Gastrocnemius medialis (tissue), 4 donors: Measurements from ENCODE around the gene ELAPOR1. TPM values are rescaled to one million over a fixed set of nuclear protein-coding genes. Genes with fewer than 3 reads are reported as not detected.

ENCODE experiments used
- ATAC-seq, 2 donors: fragments of 150-250 bp; one replicate each; pipeline ENCODE4 v1.9.1; 2016
- DNase-seq, 2 donors: peaks; one replicate each; pipeline ENCODE4 v3.0.0-alpha.2; 2019
- H3K27ac ChIP-seq, 4 donors: fragments of 200-600 bp; sonication (generic); 1 replicate in 1 of 4; 2 replicates in 3 of 4; pipeline ENCODE4 v1.5.1; 2016 to 2018; ENCODE audit warnings: mild to moderate bottlenecking in 2 of 4, moderate library complexity in 1 of 4
- H3K27me3 ChIP-seq, 3 donors: fragments of 200-600 bp; sonication (generic) in 2 of 3; 1 replicate in 1 of 3; 2 replicates in 2 of 3; pipeline versions ENCODE4 v1.5.1 to v1.6.0; 2016 to 2019; ENCODE audit warnings: mild to moderate bottlenecking in 1 of 3, moderate library complexity in 1 of 3
- H3K36me3 ChIP-seq, 2 donors: fragments of 200-600 bp; sonication (generic) in 1 of 2; one replicate each; pipeline ENCODE4 v1.5.1; 2017 to 2018
- H3K4me1 ChIP-seq, 2 donors: fragments of 200-600 bp; sonication (generic) in 1 of 2; one replicate each; pipeline ENCODE4 v1.5.1; 2016 to 2017; ENCODE audit warnings: mild to moderate bottlenecking in 2 of 2
- H3K4me3 ChIP-seq, 4 donors: fragments of 200-600 bp; sonication (generic) in 3 of 4; 1 replicate in 1 of 4; 2 replicates in 3 of 4; pipeline ENCODE4 v1.5.1; 2016 to 2019; ENCODE audit warnings: mild to moderate bottlenecking in 2 of 4
- H3K9me3 ChIP-seq, 3 donors: fragments of 200-600 bp; sonication (generic) in 2 of 3; 1 replicate in 1 of 3; 2 replicates in 2 of 3; pipeline ENCODE4 v1.5.1; 2016 to 2019
- CTCF ChIP-seq, 5 experiments: fragments of 450-650 bp in 3 of 5; fragments of 200-600 bp in 2 of 5; sonication (generic) in 2 of 5; IDR thresholded peaks in 4 of 5; conservative IDR thresholded peaks in 1 of 5; 1 replicate in 4 of 5; 2 replicates in 1 of 5; pipeline ENCODE4 v1.5.1; 2016 to 2019; ENCODE audit warnings: antibody characterized with exemption in 5 of 5, mild to moderate bottlenecking in 3 of 5, moderate library complexity in 3 of 5
- POLR2A ChIP-seq, 2 donors: fragments of 450-650 bp; IDR thresholded peaks; one replicate each; pipeline ENCODE4 v1.6.1; 2017; ENCODE audit warnings: antibody characterized with exemption in 2 of 2, mild to moderate bottlenecking in 2 of 2, moderate library complexity in 2 of 2
- in situ Hi-C, 4 donors: fragments of 200-750 bp; cut with MboI; loops; one replicate each; pipeline versions ENCODE4 v1.15.0 to v1.8.0; 2017; ENCODE audit warnings: low sequenced_read_pairs in 4 of 4
- intact Hi-C: fragments of 100-400 bp; cut with DNase I; formaldehyde crosslinking; loops from one replicate; pipeline ENCODE4 v1.15.1; 2023; ENCODE audit warnings: low total_unique reads
- total RNA-seq, 4 donors: library from RNA; depleted of rRNA; stranded (reverse); fragments of >200 nt; gene quantifications; one replicate each; pipeline versions ENCODE4 v1.1.0 to v1.2.3, GENCODE V29; 2016

The ELAPOR1 gene
- total RNA-seq, 4 donors from 2014 or later = 0.17 TPM; not detected in 3

- H3K27me3 ChIP-seq = no peaks in the 10 kb centered on the region
- DNase-seq (peak; percentile 85 to 92), ATAC-seq (peak; percentile 98)
- H3K4me3 ChIP-seq = peak within 1 kb of the TSS; percentile 77 to 79 (median 78)
- H3K9me3 ChIP-seq = no peaks in the 10 kb centered on the region
- peaks cover 10 to 14% of the 10 kb centered on the region in 2 donors for H3K4me1 ChIP-seq
- no peaks in the 10 kb centered on the region for H3K36me3 ChIP-seq
- intact Hi-C loops = loop anchor here (1.0 kb wide), 2 partner anchors 24 to 34 kb away; partner anchors contain the start of gene WDR47
- H3K27ac ChIP-seq = peak within 1 kb of the TSS; percentile 87 to 97 (median 96)
- TF ChIP-seq CTCF (IDR thresholded peaks at IDR 0.05 in 4 of 5, conservative IDR thresholded peaks at IDR 0.05 in 1 of 5) (peak; percentile 40 to 65 (median 56)), POLR2A (IDR thresholded peaks at IDR 0.05) (peak; percentile 88 to 89)
- in situ Hi-C loops = no loop called here
These were observed 38.1 kb upstream of the ELAPOR1 start, which contains the start of gene TAF13 for GRCh38 chr1:109075531-109076490. TAF13 (minus strand) TSS chr1:109076003; CDS start chr1:109075947, 56 bp downstream.

GRCh38 chr1:109078317-109078716 lies 35.6 kb upstream of the ELAPOR1 start:
- DNase-seq (no peak), ATAC-seq (no peak)
- H3K9me3 ChIP-seq = no peaks in the 10 kb centered on the region
- H3K4me3 ChIP-seq = no peak overlapping the region
- intact Hi-C loops = no loop called here
- no peaks in the 10 kb centered on the region for H3K27me3 ChIP-seq
- peaks cover 10 to 14% of the 10 kb centered on the region in 2 donors for H3K4me1 ChIP-seq
- in situ Hi-C loops = no loop called here
- H3K27ac ChIP-seq = no peak overlapping the region
- no peaks in the 10 kb centered on the region for H3K36me3 ChIP-seq
- no peak for TF ChIP-seq CTCF (IDR thresholded peaks at IDR 0.05 in 4 of 5, conservative IDR thresholded peaks at IDR 0.05 in 1 of 5)
- TF ChIP-seq POLR2A (IDR thresholded peaks at IDR 0.05) = no peak

- ATAC-seq (no peak), DNase-seq (no peak)
- in situ Hi-C loops (no loop called here), intact Hi-C loops (no loop called here)
- no peak for TF ChIP-seq CTCF (IDR thresholded peaks at IDR 0.05 in 4 of 5, conservative IDR thresholded peaks at IDR 0.05 in 1 of 5)
- no peak for TF ChIP-seq POLR2A (IDR thresholded peaks at IDR 0.05)
- Histone ChIP-seq H3K9me3 (no peaks in the 10 kb centered on the region), H3K27me3 (no peaks in the 10 kb centered on the region), H3K27ac (peak overlapping the region; percentile 53 to 76 (median 68)), H3K4me1 (peaks cover 10 to 14% of the 10 kb centered on the region in 2 donors), H3K4me3 (peak overlapping the region in 1 of 4 donors; percentile 16), H3K36me3 (no peaks in the 10 kb centered on the region)
These were observed 34.7 kb upstream of the ELAPOR1 start for GRCh38 chr1:109079240-109079622.

- Histone ChIP-seq H3K4me1 (peaks cover 0 to 6% of the 10 kb centered on the region in 2 donors), H3K4me3 (peak overlapping the region in 1 of 4 donors; percentile 16), H3K36me3 (no peaks in the 10 kb centered on the region), H3K27ac (peak overlapping the region; percentile 53 to 76 (median 68)), H3K9me3 (no peaks in the 10 kb centered on the region), H3K27me3 (no peaks in the 10 kb centered on the region)
- ATAC-seq = no peak
- no peak for TF ChIP-seq CTCF (IDR thresholded peaks at IDR 0.05 in 4 of 5, conservative IDR thresholded peaks at IDR 0.05 in 1 of 5)
- no peak for TF ChIP-seq POLR2A (IDR thresholded peaks at IDR 0.05)
- no peak for DNase-seq
- in situ Hi-C loops = no loop called here
- intact Hi-C loops = no loop called here
These were observed 33.4 kb upstream of the ELAPOR1 start for GRCh38 chr1:109080441-109081082.
